Vagina (tissue), 2 donors: ENCODE data around the gene ZDHHC1.

Experiments used
- CTCF ChIP-seq, 3 experiments: fragments of 450-650 bp in 2 of 3; fragments of 200-600 bp in 1 of 3; sonication (generic) in 1 of 3; IDR thresholded peaks; one replicate each; pipeline ENCODE4 v1.5.1; 2017 to 2019; ENCODE audit warnings: antibody characterized with exemption in 3 of 3, mild to moderate bottlenecking in 2 of 3, moderate library complexity in 2 of 3
- POLR2A ChIP-seq, 2 donors: fragments of 450-650 bp; IDR thresholded peaks; one replicate each; pipeline ENCODE4 v1.6.1; 2017; ENCODE audit warnings: antibody characterized with exemption in 2 of 2, mild to moderate bottlenecking in 2 of 2, moderate library complexity in 2 of 2
- POLR2AphosphoS5 ChIP-seq, 2 donors: sonication (generic); formaldehyde crosslinking; IDR thresholded peaks; one replicate each; pipeline ENCODE4 v1.9.0; 2017; ENCODE audit warnings: antibody characterized with exemption in 2 of 2, mild to moderate bottlenecking in 2 of 2, low read depth in 1 of 2; ENCODE audit not compliant: insufficient read depth in 1 of 2

- no peak for TF ChIP-seq CTCF (IDR thresholded peaks at IDR 0.05)
- no peak for TF ChIP-seq POLR2A (IDR thresholded peaks at IDR 0.05)
- no peak for TF ChIP-seq POLR2AphosphoS5 (IDR thresholded peaks at IDR 0.05; ENCODE audit: insufficient read depth in 1 of 2, low read depth in 1 of 2)
Measured at GRCh38 chr16:67437513-67437912, 21.2 kb upstream of the ZDHHC1 start.
